Measurements from ENCODE around the gene SLC6A9. TPM values are rescaled to one million over a fixed set of nuclear protein-coding genes. Genes with fewer than 3 reads are reported as not detected.

Gene SLC6A9
- total and polyA plus RNA-seq, 2 donors from 2014 or later, result 2.0 to 12.6 TPM

GRCh38 chr1:44067266-44068250 is 36.3 kb upstream of the SLC6A9 start:
- Histone ChIP-seq H3K27ac (ENCODE audit: low read depth in 2 of 2, low read length in 2 of 2) (no peak overlapping the region), H3K27me3 (ENCODE audit: control insufficient read depth, insufficient read depth, low read length) (no peaks in the 10 kb centered on the region), H3K4me1 (ENCODE audit: control insufficient read depth in 2 of 3, insufficient read depth in 2 of 3, low read depth in 1 of 3, low read length in 3 of 3) (no peaks in the 10 kb centered on the region), H3K9me3 (ENCODE audit: control insufficient read depth in 2 of 3, insufficient read depth in 1 of 3, low read length in 3 of 3) (no peaks in the 10 kb centered on the region), H3K9ac (ENCODE audit: low read length in 3 of 3) (no peak overlapping the region), H3K36me3 (ENCODE audit: control insufficient read depth in 2 of 3, insufficient read depth in 3 of 3, low read length in 3 of 3) (no peaks in the 10 kb centered on the region), H3K4me3 (ENCODE audit: low read length in 3 of 3) (no peak overlapping the region)
- TF ChIP-seq CTCF (IDR thresholded peaks at IDR 0.05; ENCODE audit: borderline replicate concordance, extremely low read depth, insufficient read depth), result no peak
- intact Hi-C loops (cut with DNase I), result no loop called here
- DNase-seq (no peak), FAIRE-seq (no peak)

- DNase-seq (no peak), FAIRE-seq (no peak)
- no peak overlapping the region for H3K9ac ChIP-seq (ENCODE audit: low read length in 3 of 3)
- H3K36me3 ChIP-seq (ENCODE audit: control insufficient read depth in 2 of 3, insufficient read depth in 3 of 3, low read length in 3 of 3), result no peaks in the 10 kb centered on the region
- no peaks in the 10 kb centered on the region for H3K9me3 ChIP-seq (ENCODE audit: control insufficient read depth in 2 of 3, insufficient read depth in 1 of 3, low read length in 3 of 3)
- no peak for TF ChIP-seq CTCF (IDR thresholded peaks at IDR 0.05; ENCODE audit: borderline replicate concordance, extremely low read depth, insufficient read depth)
- no peaks in the 10 kb centered on the region for H3K27me3 ChIP-seq (ENCODE audit: control insufficient read depth, insufficient read depth, low read length)
- intact Hi-C loops (cut with DNase I), result no loop called here
- no peak overlapping the region for H3K4me3 ChIP-seq (ENCODE audit: low read length in 3 of 3)
- no peak overlapping the region for H3K27ac ChIP-seq (ENCODE audit: low read depth in 2 of 2, low read length in 2 of 2)
- no peaks in the 10 kb centered on the region for H3K4me1 ChIP-seq (ENCODE audit: control insufficient read depth in 2 of 3, insufficient read depth in 2 of 3, low read depth in 1 of 3, low read length in 3 of 3)
Observed at GRCh38 chr1:44062656-44063179, 31.5 kb upstream of the SLC6A9 start.

GRCh38 chr1:44061857-44062256 is 30.6 kb upstream of the SLC6A9 start:
- intact Hi-C loops (cut with DNase I), result no loop called here
- no peak overlapping the region for H3K9ac ChIP-seq (ENCODE audit: low read length in 3 of 3)
- no peaks in the 10 kb centered on the region for H3K9me3 ChIP-seq (ENCODE audit: control insufficient read depth in 2 of 3, insufficient read depth in 1 of 3, low read length in 3 of 3)
- FAIRE-seq (no peak), DNase-seq (no peak)
- no peaks in the 10 kb centered on the region for H3K27me3 ChIP-seq (ENCODE audit: control insufficient read depth, insufficient read depth, low read length)
- no peaks in the 10 kb centered on the region for H3K4me1 ChIP-seq (ENCODE audit: control insufficient read depth in 2 of 3, insufficient read depth in 2 of 3, low read depth in 1 of 3, low read length in 3 of 3)
- H3K36me3 ChIP-seq (ENCODE audit: control insufficient read depth in 2 of 3, insufficient read depth in 3 of 3, low read length in 3 of 3), result no peaks in the 10 kb centered on the region
- no peak for TF ChIP-seq CTCF (IDR thresholded peaks at IDR 0.05; ENCODE audit: borderline replicate concordance, extremely low read depth, insufficient read depth)
- H3K4me3 ChIP-seq (ENCODE audit: low read length in 3 of 3), result no peak overlapping the region
- no peak overlapping the region for H3K27ac ChIP-seq (ENCODE audit: low read depth in 2 of 2, low read length in 2 of 2)

All from kidney (tissue), 14 donors.